Right lung (tissue), 5 donors: ENCODE data around the gene FAM3C. TPM values are rescaled to one million over a fixed set of nuclear protein-coding genes. Genes with fewer than 3 reads are reported as not detected.

Source experiments
- DNase-seq, 2 donors: peaks; one replicate each; pipeline ENCODE4 v3.0.0-alpha.2; 2013
- polyA plus RNA-seq, 5 donors: library from polyadenylated mRNA; unstranded; fragments of 120-200 nt; gene quantifications; one replicate each; pipeline versions ENCODE4 v1.2.1 to v1.2.3, GENCODE V29; 2013; ENCODE audit warnings: inconsistent platforms in 1 of 5, low replicate concordance in 1 of 5; ENCODE audit not compliant: insufficient read length in 5 of 5, insufficient read depth in 1 of 5

FAM3C gene
- polyA plus RNA-seq, 5 donors: 68.1 to 87.8 (median 74.8) TPM

GRCh38 chr7:121416533-121416932, 20.4 kb upstream of the FAM3C start:
- no peak for DNase-seq

- no peak for DNase-seq
These were observed 18.3 kb upstream of the FAM3C start for GRCh38 chr7:121414436-121414835.

- DNase-seq: no peak
These were observed 15.5 kb upstream of the FAM3C start for GRCh38 chr7:121411597-121411979.

- no peak for DNase-seq
These were observed 14.9 kb upstream of the FAM3C start for GRCh38 chr7:121410829-121411596.

- no peak for DNase-seq
These were observed 10.8 kb upstream of the FAM3C start for GRCh38 chr7:121406944-121407343.

- no peak for DNase-seq
These were observed 10.4 kb upstream of the FAM3C start for GRCh38 chr7:121406461-121406860.

GRCh38 chr7:121404348-121404747, 8.2 kb upstream of the FAM3C start:
- no peak for DNase-seq

- no peak for DNase-seq
These were observed 6.6 kb upstream of the FAM3C start for GRCh38 chr7:121402701-121403100.

GRCh38 chr7:121401896-121402295, 5.8 kb upstream of the FAM3C start:
- DNase-seq: no peak

GRCh38 chr7:121398246-121398645, 2.1 kb upstream of the FAM3C start:
- no peak for DNase-seq

- DNase-seq: no peak
These were observed 1.7 kb upstream of the FAM3C start for GRCh38 chr7:121397822-121398221.

GRCh38 chr7:121397361-121397760, 1.3 kb upstream of the FAM3C start:
- no peak for DNase-seq

- DNase-seq: peak; percentile 8 to 11
These were observed 581 bp downstream of the FAM3C start for GRCh38 chr7:121395494-121395960.

GRCh38 chr7:121394709-121395140, 1.4 kb downstream of the FAM3C start:
- DNase-seq: no peak

- DNase-seq: no peak
These were observed 3.1 kb downstream of the FAM3C start for GRCh38 chr7:121393005-121393366.

- DNase-seq: no peak
These were observed 3.7 kb downstream of the FAM3C start for GRCh38 chr7:121392277-121393004.

GRCh38 chr7:121391686-121392085, 4.4 kb downstream of the FAM3C start:
- DNase-seq: no peak

GRCh38 chr7:121390617-121391016, 5.5 kb downstream of the FAM3C start:
- no peak for DNase-seq

GRCh38 chr7:121390109-121390508, 6.0 kb downstream of the FAM3C start:
- no peak for DNase-seq

GRCh38 chr7:121388950-121389349, 7.2 kb downstream of the FAM3C start:
- no peak for DNase-seq

GRCh38 chr7:121385800-121386179, 10.3 kb downstream of the FAM3C start:
- DNase-seq: no peak

GRCh38 chr7:121385056-121385799, 10.9 kb downstream of the FAM3C start:
- no peak for DNase-seq

GRCh38 chr7:121384265-121384664, 11.8 kb downstream of the FAM3C start:
- DNase-seq: no peak
